A549 (cell line): ENCODE measurements around the gene MYLK.

Experiments
- POLR2AphosphoS2 ChIP-seq: conservative IDR thresholded peaks from 2 replicates; pipeline ENCODE4 v1.6.1; 2012; ENCODE audit warnings: low read length, improper control_type of control experiment, inconsistent platforms
- TF ChIP-seq, protein P1 (sequence below): fragments of 200-600 bp; sonication (generic); IDR thresholded peaks from 2 replicates; pipeline ENCODE4 v1.6.1; 2016; ENCODE audit warnings: antibody characterized with exemption, mild to moderate bottlenecking, moderate library complexity
- TF ChIP-seq, protein P2 (sequence below): fragments of >200 bp; sonication (Bioruptor Twin); formaldehyde crosslinking; IDR thresholded peaks from 3 replicates; pipeline ENCODE4 v1.5.1; 2016

DNA sequence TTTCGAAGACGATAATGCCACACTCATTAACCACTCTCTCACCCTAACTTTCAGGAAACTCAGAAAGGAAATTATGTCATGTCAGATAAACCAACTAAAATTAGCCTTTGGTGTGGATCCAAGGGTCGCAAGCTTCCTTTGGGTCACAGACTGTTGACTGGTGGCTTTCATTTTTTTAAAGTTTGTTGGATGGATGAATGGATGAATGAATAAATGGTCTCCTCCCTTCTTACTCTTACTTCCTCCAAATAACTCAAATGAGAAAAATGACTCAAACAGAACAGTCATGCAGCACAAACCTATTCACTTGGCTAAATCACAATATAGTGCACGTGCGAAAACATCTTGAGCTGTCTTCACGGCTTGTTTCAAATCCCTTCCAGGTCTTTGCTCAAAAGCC lies 216.3 kb downstream of the MYLK start:
- TF ChIP-seq, protein P1, sequence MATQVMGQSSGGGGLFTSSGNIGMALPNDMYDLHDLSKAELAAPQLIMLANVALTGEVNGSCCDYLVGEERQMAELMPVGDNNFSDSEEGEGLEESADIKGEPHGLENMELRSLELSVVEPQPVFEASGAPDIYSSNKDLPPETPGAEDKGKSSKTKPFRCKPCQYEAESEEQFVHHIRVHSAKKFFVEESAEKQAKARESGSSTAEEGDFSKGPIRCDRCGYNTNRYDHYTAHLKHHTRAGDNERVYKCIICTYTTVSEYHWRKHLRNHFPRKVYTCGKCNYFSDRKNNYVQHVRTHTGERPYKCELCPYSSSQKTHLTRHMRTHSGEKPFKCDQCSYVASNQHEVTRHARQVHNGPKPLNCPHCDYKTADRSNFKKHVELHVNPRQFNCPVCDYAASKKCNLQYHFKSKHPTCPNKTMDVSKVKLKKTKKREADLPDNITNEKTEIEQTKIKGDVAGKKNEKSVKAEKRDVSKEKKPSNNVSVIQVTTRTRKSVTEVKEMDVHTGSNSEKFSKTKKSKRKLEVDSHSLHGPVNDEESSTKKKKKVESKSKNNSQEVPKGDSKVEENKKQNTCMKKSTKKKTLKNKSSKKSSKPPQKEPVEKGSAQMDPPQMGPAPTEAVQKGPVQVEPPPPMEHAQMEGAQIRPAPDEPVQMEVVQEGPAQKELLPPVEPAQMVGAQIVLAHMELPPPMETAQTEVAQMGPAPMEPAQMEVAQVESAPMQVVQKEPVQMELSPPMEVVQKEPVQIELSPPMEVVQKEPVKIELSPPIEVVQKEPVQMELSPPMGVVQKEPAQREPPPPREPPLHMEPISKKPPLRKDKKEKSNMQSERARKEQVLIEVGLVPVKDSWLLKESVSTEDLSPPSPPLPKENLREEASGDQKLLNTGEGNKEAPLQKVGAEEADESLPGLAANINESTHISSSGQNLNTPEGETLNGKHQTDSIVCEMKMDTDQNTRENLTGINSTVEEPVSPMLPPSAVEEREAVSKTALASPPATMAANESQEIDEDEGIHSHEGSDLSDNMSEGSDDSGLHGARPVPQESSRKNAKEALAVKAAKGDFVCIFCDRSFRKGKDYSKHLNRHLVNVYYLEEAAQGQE, result no peak
- TF ChIP-seq, protein P2, sequence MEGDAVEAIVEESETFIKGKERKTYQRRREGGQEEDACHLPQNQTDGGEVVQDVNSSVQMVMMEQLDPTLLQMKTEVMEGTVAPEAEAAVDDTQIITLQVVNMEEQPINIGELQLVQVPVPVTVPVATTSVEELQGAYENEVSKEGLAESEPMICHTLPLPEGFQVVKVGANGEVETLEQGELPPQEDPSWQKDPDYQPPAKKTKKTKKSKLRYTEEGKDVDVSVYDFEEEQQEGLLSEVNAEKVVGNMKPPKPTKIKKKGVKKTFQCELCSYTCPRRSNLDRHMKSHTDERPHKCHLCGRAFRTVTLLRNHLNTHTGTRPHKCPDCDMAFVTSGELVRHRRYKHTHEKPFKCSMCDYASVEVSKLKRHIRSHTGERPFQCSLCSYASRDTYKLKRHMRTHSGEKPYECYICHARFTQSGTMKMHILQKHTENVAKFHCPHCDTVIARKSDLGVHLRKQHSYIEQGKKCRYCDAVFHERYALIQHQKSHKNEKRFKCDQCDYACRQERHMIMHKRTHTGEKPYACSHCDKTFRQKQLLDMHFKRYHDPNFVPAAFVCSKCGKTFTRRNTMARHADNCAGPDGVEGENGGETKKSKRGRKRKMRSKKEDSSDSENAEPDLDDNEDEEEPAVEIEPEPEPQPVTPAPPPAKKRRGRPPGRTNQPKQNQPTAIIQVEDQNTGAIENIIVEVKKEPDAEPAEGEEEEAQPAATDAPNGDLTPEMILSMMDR, result no peak
- no peak for TF ChIP-seq POLR2AphosphoS2
